Mesenteric fat pad (tissue), 1 donor: ENCODE data around the gene MGAT2. TPM values are rescaled to one million over a fixed set of nuclear protein-coding genes. Genes with fewer than 3 reads are reported as not detected.
"Not testable (repeated sequence)": the region's sequence is repeated elsewhere in the genome, so short reads cannot be mapped to it uniquely, and the experiment has no call there.

Source experiments
- DNase-seq: peaks from one replicate; pipeline ENCODE4 v3.0.0-alpha.2; 2020; ENCODE audit warnings: low spot score
- total RNA-seq: library from RNA; stranded (reverse); fragmentation: NEBNext Ultra II Directional; extraction: Animal tissue kit (Norgen Biotek cat#: 25700); gene quantifications from one replicate; pipeline ENCODE4 v1.2.1, GENCODE V29; 2021
- donor health status: DM: yes; HTN: yes; CAD: no.

MGAT2 gene
- total RNA-seq, 1 donor from 2014 or later, result 36.5 TPM

DNA sequence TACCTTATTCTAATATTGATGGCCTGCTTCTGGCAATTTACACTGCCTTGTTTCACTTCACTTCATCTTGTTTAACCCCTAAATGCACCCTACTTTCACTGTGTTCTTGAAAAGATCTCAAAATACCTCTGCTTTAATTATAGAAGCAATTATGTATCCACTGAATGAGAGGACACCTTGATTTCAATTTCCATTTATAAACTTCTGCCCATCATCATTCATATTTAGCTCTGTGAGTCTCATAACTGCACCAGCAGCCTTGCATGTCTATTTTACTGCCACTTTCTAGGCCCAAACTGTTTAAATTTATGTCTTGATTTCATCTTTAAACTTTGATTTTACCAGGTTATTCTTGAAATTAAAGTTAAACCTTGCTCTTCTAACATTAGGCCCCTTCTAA, 21.6 kb downstream of the MGAT2 start:
- DNase-seq, result no peak

DNA sequence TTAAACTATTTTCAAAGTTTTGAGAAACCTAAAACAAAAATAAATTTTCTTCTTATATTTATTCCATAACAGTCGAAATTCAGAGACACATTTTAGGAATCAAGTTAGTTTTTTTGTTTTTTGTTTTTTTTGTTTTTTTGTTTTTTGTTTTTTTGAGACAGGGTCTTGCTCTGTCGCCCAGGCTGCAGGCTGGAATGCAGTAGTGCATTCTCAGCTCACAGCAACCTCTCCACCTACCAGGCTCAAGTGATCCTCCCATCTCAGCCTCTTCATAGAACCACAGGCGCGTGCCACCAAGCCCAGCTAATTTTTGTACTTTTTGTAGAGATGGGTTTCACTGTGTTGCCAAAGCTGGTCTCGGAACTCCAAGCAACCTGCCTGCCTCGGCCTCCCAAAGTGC, 32.9 kb downstream of the MGAT2 start:
- no peak for DNase-seq

DNA sequence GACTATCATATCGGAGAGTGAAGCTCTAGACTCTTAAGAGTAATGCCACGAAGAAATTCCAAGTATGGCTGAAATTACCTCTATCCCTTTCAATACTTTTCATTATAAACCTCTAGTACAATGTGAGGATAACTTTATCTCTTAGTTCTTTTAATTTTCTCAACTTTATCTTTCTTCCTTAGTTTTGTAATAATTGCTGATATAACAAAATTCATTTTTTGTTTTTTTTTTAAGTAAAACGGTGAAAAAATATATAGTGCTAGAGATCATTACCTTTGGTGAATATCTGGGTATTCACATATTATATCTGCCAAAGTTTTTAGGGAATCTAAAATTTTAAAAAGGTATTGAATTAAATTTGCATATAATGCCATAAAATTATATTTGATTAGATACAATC, 33.9 kb downstream of the MGAT2 start:
- no peak for DNase-seq

GRCh38 chr14:49657500-49657899, 36.9 kb downstream of the MGAT2 start:
- DNase-seq, result not testable (repeated sequence)

GRCh38 chr14:49659526-49660455, 39.2 kb downstream of the MGAT2 start:
- DNase-seq, result no peak

- no peak for DNase-seq
Observed at GRCh38 chr14:49670475-49670874, 49.9 kb downstream of the MGAT2 start.

Other genes with a start within 250 kb of the MGAT2 start
- gene RPS29, start 34.4 kb upstream of the MGAT2 start, total RNA-seq, result 1,006 TPM
- gene LRR1, start 21.9 kb upstream of the MGAT2 start, total RNA-seq, result 12.0 TPM
- 138 TPM for gene RPL36AL, start 173 bp upstream of the MGAT2 start, total RNA-seq
- 7.5 TPM for gene DNAAF2, start 14.4 kb downstream of the MGAT2 start, total RNA-seq
- 0.96 TPM for gene POLE2, start 67.4 kb downstream of the MGAT2 start, total RNA-seq
- gene KLHDC1, start 72.3 kb downstream of the MGAT2 start, total RNA-seq, result 7.8 TPM
- 52.9 TPM for gene KLHDC2, start 147.4 kb downstream of the MGAT2 start, total RNA-seq
- 72.0 TPM for gene NEMF, start 232.0 kb downstream of the MGAT2 start, total RNA-seq